ENCODE data around the gene HOXD11.

Gene HOXD11

GRCh38 chr2:176114930-176115625 is 8.0 kb downstream of the HOXD11 start:
- Histone ChIP-seq H3K9me3 (ENCODE audit: control insufficient read depth in 2 of 2, low read length in 2 of 2) (no peaks in the 10 kb centered on the region), H3K36me3 (ENCODE audit: control insufficient read depth in 2 of 2, insufficient read depth in 2 of 2, low read length in 2 of 2) (no peaks in the 10 kb centered on the region), H3K4me1 (ENCODE audit: control insufficient read depth in 2 of 2, insufficient read depth in 2 of 2, low read length in 2 of 2) (peaks cover 0 to 2% of the 10 kb centered on the region in 2 donors), H3K27me3 (ENCODE audit: control insufficient read depth in 2 of 2, insufficient read depth in 2 of 2, low read length in 2 of 2) (peaks cover 81 to 87% of the 10 kb centered on the region in 2 donors), H3K4me3 (ENCODE audit: low read length in 2 of 2) (no peak overlapping the region), H3K27ac (ENCODE audit: low read depth in 2 of 2, low read length in 2 of 2) (no peak overlapping the region), H3K9ac (ENCODE audit: low read depth in 1 of 2, low read length in 2 of 2) (no peak overlapping the region)

DNA sequence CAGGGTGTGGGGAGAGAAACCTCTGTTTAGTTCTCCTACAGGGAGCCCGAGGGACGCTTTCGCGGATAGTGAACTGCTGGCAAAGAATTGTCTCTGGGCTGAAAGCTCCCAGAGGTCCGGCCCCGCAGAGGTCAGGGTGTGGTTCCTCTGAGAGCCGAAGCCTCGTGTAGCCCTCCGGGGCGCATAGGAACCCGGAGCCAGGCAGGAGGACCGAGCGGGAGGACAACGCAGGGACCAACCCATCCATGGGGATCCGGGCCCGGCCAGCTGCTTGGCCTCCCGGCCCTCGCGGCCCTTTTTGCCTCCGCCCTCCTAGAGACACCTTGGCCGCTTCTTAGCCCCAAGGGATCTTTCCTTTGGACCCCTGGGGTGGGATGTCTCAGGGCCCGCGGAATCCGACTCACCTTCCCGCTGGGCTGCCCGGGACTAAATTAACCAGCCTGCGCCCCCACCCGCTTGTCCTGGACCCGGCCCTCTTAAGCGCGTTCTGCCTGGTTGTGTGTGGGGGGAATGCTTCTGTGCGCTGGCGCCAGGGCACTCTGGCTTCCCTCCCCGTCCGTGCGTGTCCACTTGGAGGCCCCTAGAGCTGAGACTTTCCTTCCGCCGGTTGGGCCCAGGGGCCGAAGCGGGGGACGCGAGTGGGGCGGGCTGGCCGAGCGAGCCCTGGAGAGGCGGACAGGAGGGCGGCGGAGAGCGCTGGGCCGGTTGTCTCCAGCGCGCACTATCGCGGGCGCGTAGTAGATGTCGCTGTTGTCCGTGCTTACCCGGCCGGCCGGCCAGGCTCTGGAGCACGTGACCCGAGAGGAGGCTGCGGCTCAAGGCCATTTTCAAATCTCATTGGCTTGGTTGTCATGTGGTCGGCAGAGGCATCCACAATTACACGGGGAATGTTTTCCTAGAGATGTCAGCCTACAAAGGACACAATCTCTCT is 9.1 kb downstream of the HOXD11 start, which contains the start of gene HOXD10:
Gene HOXD10, plus strand, starts transcription at position 896 of the 931 bp plus-strand sequence. CDS start 56 bp downstream, outside the sequence.
- Histone ChIP-seq H3K4me1 (ENCODE audit: control insufficient read depth in 2 of 2, insufficient read depth in 2 of 2, low read length in 2 of 2) (peaks cover 0 to 2% of the 10 kb centered on the region in 2 donors), H3K27me3 (ENCODE audit: control insufficient read depth in 2 of 2, insufficient read depth in 2 of 2, low read length in 2 of 2) (peaks cover 80 to 86% of the 10 kb centered on the region in 2 donors), H3K9me3 (ENCODE audit: control insufficient read depth in 2 of 2, low read length in 2 of 2) (no peaks in the 10 kb centered on the region), H3K27ac (ENCODE audit: low read depth in 2 of 2, low read length in 2 of 2) (no peak within 1 kb of the TSS), H3K4me3 (ENCODE audit: low read length in 2 of 2) (peak within 1 kb of the TSS in 1 of 2 donors; percentile 11), H3K36me3 (ENCODE audit: control insufficient read depth in 2 of 2, insufficient read depth in 2 of 2, low read length in 2 of 2) (no peaks in the 10 kb centered on the region), H3K9ac (ENCODE audit: low read depth in 1 of 2, low read length in 2 of 2) (no peak within 1 kb of the TSS)

DNA sequence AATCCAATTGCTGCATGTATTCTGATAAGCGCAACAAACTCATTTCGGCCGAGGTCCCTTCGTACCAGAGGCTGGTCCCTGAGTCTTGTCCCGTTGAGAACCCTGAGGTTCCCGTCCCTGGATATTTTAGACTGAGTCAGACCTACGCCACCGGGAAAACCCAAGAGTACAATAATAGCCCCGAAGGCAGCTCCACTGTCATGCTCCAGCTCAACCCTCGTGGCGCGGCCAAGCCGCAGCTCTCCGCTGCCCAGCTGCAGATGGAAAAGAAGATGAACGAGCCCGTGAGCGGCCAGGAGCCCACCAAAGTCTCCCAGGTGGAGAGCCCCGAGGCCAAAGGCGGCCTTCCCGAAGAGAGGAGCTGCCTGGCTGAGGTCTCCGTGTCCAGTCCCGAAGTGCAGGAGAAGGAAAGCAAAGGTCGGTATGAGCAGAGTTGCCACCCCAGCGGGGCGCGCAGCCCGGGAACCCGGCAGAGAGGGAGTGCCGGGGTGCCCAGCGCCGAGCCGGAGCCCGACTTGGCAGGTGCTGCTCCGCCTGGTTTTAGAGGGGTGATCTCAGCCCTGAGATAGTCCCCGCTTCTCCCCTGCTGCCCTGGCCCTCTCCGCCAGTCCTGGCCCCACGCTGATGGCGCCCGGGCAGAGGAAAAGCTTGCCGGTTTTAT is 10.2 kb downstream of the HOXD11 start:
- H3K9me3 ChIP-seq (ENCODE audit: control insufficient read depth in 2 of 2, low read length in 2 of 2), result no peaks in the 10 kb centered on the region
- H3K36me3 ChIP-seq (ENCODE audit: control insufficient read depth in 2 of 2, insufficient read depth in 2 of 2, low read length in 2 of 2), result no peaks in the 10 kb centered on the region
- H3K4me3 ChIP-seq (ENCODE audit: low read length in 2 of 2), result no peak overlapping the region
- no peak overlapping the region for H3K9ac ChIP-seq (ENCODE audit: low read depth in 1 of 2, low read length in 2 of 2)
- no peak overlapping the region for H3K27ac ChIP-seq (ENCODE audit: low read depth in 2 of 2, low read length in 2 of 2)
- H3K4me1 ChIP-seq (ENCODE audit: control insufficient read depth in 2 of 2, insufficient read depth in 2 of 2, low read length in 2 of 2), result no peaks in the 10 kb centered on the region
- peaks cover 83 to 86% of the 10 kb centered on the region in 2 donors for H3K27me3 ChIP-seq (ENCODE audit: control insufficient read depth in 2 of 2, insufficient read depth in 2 of 2, low read length in 2 of 2)

DNA sequence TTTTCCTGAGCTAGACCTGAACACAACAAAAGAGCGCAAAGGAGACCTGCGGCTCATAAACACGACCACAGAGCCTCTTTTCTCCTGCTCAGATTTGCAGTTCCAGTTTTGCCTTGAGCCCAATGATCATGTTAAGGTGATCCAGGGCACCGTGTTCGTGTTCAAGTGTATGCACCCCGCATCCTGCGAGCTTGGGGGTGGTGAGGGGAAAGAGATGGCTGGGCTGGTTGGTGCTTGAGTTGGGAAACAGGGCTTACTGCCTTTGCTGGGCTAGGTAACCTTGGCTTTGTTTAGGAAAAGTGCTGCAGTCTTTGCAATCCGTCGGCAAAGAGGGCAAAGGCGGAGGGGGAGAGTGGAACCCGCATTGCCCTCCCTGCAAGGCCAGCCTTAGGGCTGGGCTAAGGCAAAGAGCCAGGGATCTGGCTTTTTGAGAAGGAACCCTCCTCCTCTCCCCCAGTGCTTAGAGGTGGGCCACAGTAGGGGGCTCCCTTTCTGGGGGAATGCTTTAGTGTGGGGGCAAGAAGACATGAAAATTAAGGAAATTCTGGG is 10.8 kb downstream of the HOXD11 start:
- Histone ChIP-seq H3K4me1 (ENCODE audit: control insufficient read depth in 2 of 2, insufficient read depth in 2 of 2, low read length in 2 of 2) (no peaks in the 10 kb centered on the region), H3K36me3 (ENCODE audit: control insufficient read depth in 2 of 2, insufficient read depth in 2 of 2, low read length in 2 of 2) (no peaks in the 10 kb centered on the region), H3K9ac (ENCODE audit: low read depth in 1 of 2, low read length in 2 of 2) (no peak overlapping the region), H3K9me3 (ENCODE audit: control insufficient read depth in 2 of 2, low read length in 2 of 2) (no peaks in the 10 kb centered on the region), H3K4me3 (ENCODE audit: low read length in 2 of 2) (no peak overlapping the region), H3K27ac (ENCODE audit: low read depth in 2 of 2, low read length in 2 of 2) (no peak overlapping the region), H3K27me3 (ENCODE audit: control insufficient read depth in 2 of 2, insufficient read depth in 2 of 2, low read length in 2 of 2) (peaks cover 79 to 80% of the 10 kb centered on the region in 2 donors)

DNA sequence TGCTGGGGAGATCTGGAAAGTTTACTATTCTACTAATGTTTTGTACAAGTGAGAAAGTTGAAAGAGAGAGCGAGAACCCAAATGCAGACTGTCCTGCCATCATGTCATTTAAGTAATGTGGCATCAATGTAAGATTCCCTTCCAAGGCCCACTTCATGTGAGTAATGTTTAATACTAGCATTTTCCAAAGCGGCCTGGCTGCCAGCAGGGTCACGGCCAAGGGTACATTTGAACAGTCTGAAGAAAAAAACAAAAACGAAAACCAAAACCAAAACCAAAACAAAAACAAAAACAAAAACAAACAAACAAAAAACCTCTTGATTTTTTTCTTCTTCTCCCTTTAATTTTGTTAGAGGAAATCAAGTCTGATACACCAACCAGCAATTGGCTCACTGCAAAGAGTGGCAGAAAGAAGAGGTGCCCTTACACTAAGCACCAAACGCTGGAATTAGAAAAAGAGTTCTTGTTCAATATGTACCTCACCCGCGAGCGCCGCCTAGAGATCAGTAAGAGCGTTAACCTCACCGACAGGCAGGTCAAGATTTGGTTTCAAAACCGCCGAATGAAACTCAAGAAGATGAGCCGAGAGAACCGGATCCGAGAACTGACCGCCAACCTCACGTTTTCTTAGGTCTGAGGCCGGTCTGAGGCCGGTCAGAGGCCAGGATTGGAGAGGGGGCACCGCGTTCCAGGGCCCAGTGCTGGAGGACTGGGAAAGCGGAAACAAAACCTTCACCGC is 11.7 kb downstream of the HOXD11 start:
- Histone ChIP-seq H3K4me3 (ENCODE audit: low read length in 2 of 2) (peak overlapping the region in 1 of 2 donors; percentile 14), H3K27ac (ENCODE audit: low read depth in 2 of 2, low read length in 2 of 2) (no peak overlapping the region)

GRCh38 chr2:176120364-176121189 is 13.5 kb downstream of the HOXD11 start:
- no peaks in the 10 kb centered on the region for H3K36me3 ChIP-seq (ENCODE audit: control insufficient read depth in 2 of 2, insufficient read depth in 2 of 2, low read length in 2 of 2)
- no peak overlapping the region for H3K27ac ChIP-seq (ENCODE audit: low read depth in 2 of 2, low read length in 2 of 2)
- peaks cover 79 to 80% of the 10 kb centered on the region in 2 donors for H3K27me3 ChIP-seq (ENCODE audit: control insufficient read depth in 2 of 2, insufficient read depth in 2 of 2, low read length in 2 of 2)
- no peak overlapping the region for H3K9ac ChIP-seq (ENCODE audit: low read depth in 1 of 2, low read length in 2 of 2)
- no peaks in the 10 kb centered on the region for H3K9me3 ChIP-seq (ENCODE audit: control insufficient read depth in 2 of 2, low read length in 2 of 2)
- H3K4me1 ChIP-seq (ENCODE audit: control insufficient read depth in 2 of 2, insufficient read depth in 2 of 2, low read length in 2 of 2), result no peaks in the 10 kb centered on the region
- no peak overlapping the region for H3K4me3 ChIP-seq (ENCODE audit: low read length in 2 of 2)

More for the DNA sequence above, 11.7 kb downstream of the HOXD11 start:
- Histone ChIP-seq H3K9me3 (ENCODE audit: control insufficient read depth in 2 of 2, low read length in 2 of 2) (no peaks in the 10 kb centered on the region), H3K36me3 (ENCODE audit: control insufficient read depth in 2 of 2, insufficient read depth in 2 of 2, low read length in 2 of 2) (no peaks in the 10 kb centered on the region), H3K4me1 (ENCODE audit: control insufficient read depth in 2 of 2, insufficient read depth in 2 of 2, low read length in 2 of 2) (no peaks in the 10 kb centered on the region), H3K9ac (ENCODE audit: low read depth in 1 of 2, low read length in 2 of 2) (no peak overlapping the region), H3K27me3 (ENCODE audit: control insufficient read depth in 2 of 2, insufficient read depth in 2 of 2, low read length in 2 of 2) (peaks cover 77 to 79% of the 10 kb centered on the region in 2 donors)

DNA sequence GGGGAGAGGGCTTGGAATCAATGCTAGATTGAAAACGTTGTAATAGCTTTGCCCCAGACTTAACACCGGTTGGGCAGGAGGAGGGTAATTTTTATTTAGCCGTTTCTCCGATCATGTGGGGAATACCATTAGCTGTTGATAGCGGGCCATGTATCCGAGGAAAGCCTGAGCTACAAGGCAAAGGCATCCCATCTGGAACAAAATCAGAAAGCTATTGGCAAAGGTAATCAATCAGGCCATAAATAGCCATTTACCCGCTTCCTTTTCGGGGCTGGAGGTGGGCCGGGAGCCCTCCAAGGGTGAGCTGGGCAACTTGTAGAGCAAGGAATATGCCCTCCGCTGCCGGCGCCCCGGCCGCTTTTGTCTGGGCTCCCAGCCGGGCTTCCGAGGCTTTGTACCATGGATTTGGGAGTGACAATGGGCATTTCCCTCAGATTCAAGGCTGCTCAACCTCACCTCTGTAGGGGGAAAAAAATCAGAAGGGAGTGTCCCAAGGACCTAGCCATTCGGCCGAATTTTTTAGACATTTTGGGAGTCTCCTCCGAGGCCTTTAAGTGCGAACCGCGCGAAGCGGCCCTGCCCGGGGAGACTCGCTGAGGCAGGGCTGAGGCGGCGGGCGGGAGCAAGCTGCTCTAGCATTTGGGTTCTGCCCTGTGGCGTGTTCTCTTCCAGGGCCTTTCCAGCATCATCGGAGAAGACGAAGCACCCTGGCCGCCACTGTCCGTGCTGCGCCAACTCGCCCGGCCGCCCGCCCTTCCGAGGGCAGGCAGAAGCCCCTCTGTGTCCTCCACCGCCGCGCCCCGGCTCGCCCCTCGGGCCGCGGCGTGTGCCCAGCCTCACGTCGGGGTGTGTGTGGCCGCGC is 14.3 kb downstream of the HOXD11 start:
- no peak overlapping the region for H3K27ac ChIP-seq (ENCODE audit: low read depth in 2 of 2, low read length in 2 of 2)
- no peak overlapping the region for H3K9ac ChIP-seq (ENCODE audit: low read depth in 1 of 2, low read length in 2 of 2)
- H3K9me3 ChIP-seq (ENCODE audit: control insufficient read depth in 2 of 2, low read length in 2 of 2), result no peaks in the 10 kb centered on the region
- H3K36me3 ChIP-seq (ENCODE audit: control insufficient read depth in 2 of 2, insufficient read depth in 2 of 2, low read length in 2 of 2), result no peaks in the 10 kb centered on the region
- peak overlapping the region in 1 of 2 donors; percentile 18 for H3K4me3 ChIP-seq (ENCODE audit: low read length in 2 of 2)
- peaks cover 71% of the 10 kb centered on the region in 2 donors for H3K27me3 ChIP-seq (ENCODE audit: control insufficient read depth in 2 of 2, insufficient read depth in 2 of 2, low read length in 2 of 2)
- no peaks in the 10 kb centered on the region for H3K4me1 ChIP-seq (ENCODE audit: control insufficient read depth in 2 of 2, insufficient read depth in 2 of 2, low read length in 2 of 2)

DNA sequence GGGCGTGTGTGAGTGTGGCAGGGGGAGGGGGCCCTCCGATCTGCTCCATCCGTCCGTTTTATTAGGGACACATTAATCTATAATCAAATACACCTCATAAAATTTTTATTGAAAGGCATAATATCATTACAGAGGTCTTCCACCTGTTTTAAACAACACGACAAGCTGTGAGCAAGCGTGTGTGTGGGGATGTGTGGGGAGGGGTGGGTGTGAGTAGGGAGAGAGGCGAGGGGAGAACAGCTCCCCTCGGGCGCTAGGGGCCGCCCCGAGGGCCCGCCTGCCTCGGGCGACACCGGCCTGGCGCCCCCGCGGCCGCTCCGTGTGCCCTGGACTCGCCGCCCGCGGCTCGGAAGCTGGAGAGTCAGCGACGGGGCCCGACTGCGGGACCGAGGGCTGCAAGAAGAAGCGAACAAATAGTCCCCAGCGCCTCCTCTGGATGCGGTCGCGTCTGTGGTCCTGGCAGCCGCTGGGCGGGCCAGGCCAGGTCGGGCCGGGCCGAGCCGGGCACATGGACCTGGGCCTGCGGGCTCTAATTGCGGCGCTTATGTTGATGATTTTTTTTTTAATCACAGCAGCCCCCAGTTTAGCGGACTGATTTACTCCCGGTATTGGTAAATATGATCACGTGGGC is 15.1 kb downstream of the HOXD11 start:
- peak overlapping the region; percentile 63 to 67 for H3K4me3 ChIP-seq (ENCODE audit: low read length in 2 of 2)
- H3K36me3 ChIP-seq (ENCODE audit: control insufficient read depth in 2 of 2, insufficient read depth in 2 of 2, low read length in 2 of 2), result no peaks in the 10 kb centered on the region
- no peaks in the 10 kb centered on the region for H3K4me1 ChIP-seq (ENCODE audit: control insufficient read depth in 2 of 2, insufficient read depth in 2 of 2, low read length in 2 of 2)
- peaks cover 63 to 64% of the 10 kb centered on the region in 2 donors for H3K27me3 ChIP-seq (ENCODE audit: control insufficient read depth in 2 of 2, insufficient read depth in 2 of 2, low read length in 2 of 2)
- peak overlapping the region in 1 of 2 donors; percentile 53 for H3K9ac ChIP-seq (ENCODE audit: low read depth in 1 of 2, low read length in 2 of 2)
- H3K27ac ChIP-seq (ENCODE audit: low read depth in 2 of 2, low read length in 2 of 2), result peak overlapping the region; percentile 21 to 58
- H3K9me3 ChIP-seq (ENCODE audit: control insufficient read depth in 2 of 2, low read length in 2 of 2), result no peaks in the 10 kb centered on the region
